Measurements from ENCODE around the gene LRRC1. TPM values are rescaled to one million over a fixed set of nuclear protein-coding genes. Genes with fewer than 3 reads are reported as not detected.
A peak's percentile ranks its signal among the peaks of the same experiment; 100 is the strongest.

Gene LRRC1
- total RNA-seq = 1 to 10 TPM; 3.2 TPM

DNA sequence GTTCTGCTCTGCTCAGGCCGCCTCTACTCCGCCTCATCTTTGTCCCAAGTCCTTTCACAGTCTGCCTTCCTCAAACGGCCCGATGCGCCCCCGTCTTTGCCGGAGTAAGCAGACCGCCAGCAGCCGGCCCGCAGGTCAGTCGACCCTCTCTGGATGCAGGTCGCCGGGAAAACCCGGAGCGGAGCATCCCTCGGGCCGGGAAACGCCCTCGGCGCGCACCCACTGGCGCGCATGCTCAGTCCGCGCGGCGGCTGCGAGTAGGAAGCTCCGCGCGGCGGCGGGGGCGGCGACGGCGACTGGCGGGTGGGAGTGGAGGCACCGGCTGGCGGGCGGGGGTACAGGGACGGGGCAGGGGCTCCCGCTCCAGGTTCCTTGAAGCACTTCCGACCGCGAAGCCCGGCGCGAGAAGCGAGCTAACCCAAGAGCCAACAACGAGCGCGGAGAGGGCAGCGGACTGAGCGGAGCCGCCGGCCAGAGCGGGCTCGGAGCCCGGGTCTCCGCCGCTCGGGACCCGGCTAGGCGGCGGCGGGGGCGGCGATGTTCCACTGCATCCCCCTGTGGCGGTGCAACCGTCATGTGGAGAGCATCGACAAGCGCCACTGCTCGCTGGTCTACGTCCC, at the start of gene LRRC1:
Gene LRRC1 (plus strand): TSS at position 286 of the 620 bp plus-strand sequence. CDS start 252 bp downstream, at position 538.
- intact Hi-C loops (cut with micrococcal nuclease) = loop anchor here (1.0 to 5.0 kb wide), 7 partner anchors 54 to 303 kb away; no protein-coding TSS in a partner anchor
- H3K4me3 Mint-ChIP-seq = peak within 1 kb of the TSS; percentile 97
- peak; percentile 90 for DNase-seq
- peak within 1 kb of the TSS; percentile 76 for H3K27ac Mint-ChIP-seq
- no peaks in the 10 kb centered on the region for H3K36me3 Mint-ChIP-seq
- H3K4me1 Mint-ChIP-seq (ENCODE audit: low read depth) = peaks cover 24% of the 10 kb centered on the region
- ChIA-PET CTCF (interaction anchor here (0.6 to 2.2 kb wide), 7 partner anchors 60 to 623 kb away, joined by 3 to 12 read pairs (median 4); no protein-coding TSS in a partner anchor), POLR2A (interaction anchor here (1.1 kb wide), 1 partner anchor 456 kb away, joined by 3 read pairs; no protein-coding TSS in a partner anchor)
- no peaks in the 10 kb centered on the region for H3K9me3 Mint-ChIP-seq
- H3K27me3 Mint-ChIP-seq = peaks cover 9% of the 10 kb centered on the region

DNA sequence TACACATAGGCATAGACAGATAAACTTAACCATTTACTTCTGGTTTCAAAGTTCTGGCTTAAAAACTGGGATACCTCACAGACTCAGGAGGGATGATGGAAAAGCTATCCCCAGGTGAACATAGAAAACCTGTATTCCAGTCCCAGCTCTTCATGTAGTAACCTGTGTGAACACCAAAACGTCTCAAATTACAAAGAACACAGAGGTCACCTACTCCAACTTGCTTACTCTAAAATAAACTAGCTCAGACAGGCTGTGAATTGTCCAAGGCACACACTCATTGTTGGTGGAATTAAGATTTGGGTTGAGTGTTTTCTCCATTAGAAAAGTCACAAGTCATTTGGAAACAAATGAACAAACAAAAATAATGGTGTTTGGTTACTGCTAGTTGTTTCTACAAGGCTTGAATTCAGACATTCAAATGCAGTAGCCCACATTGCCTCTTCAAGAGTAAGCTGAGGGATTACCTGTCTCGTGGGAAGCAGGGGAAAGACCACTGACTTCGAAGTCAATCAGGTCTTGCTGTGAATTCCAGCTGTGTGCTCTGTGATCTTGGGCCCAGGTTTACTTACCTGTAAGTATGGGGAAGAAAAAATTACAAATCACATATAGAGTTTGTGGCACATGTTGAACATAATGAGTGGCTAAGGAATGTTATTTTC, 48.2 kb upstream of the LRRC1 start:
- H3K27ac Mint-ChIP-seq = no peak overlapping the region
- H3K27me3 Mint-ChIP-seq = no peaks in the 10 kb centered on the region
- H3K36me3 Mint-ChIP-seq = no peaks in the 10 kb centered on the region
- ChIA-PET POLR2A (no interaction called here), CTCF (no interaction called here)
- DNase-seq = no peak
- no peaks in the 10 kb centered on the region for H3K9me3 Mint-ChIP-seq
- no peak overlapping the region for H3K4me3 Mint-ChIP-seq
- H3K4me1 Mint-ChIP-seq (ENCODE audit: low read depth) = peaks cover 5% of the 10 kb centered on the region
- intact Hi-C loops (cut with micrococcal nuclease) = no loop called here

DNA sequence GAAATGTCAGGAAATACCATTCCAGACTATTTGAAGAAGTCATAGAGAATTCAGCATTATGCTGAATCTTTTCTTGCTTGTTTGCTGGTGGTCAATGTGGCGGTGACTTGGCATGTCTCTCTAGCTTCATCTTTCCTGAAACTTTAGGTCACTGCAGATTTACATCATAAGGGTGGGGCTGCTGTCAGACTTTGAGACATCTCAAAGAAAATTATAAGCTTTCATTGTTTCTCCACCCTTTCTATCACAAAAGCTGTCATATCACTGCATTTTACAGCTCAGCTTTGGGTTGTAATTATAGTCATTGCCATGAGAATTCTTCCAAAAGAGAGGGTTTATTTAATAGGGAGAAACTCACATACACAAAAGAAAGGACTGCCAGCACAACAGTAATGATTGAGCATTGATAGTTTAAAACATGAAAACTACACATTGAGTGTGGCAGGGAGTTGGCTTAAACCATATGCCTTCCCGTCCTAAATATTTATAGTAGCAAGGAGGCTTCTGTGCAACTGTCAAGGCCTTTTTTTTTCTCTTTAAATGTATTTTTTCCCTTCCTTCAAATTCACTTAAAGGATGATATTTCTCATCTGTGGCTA, 44.7 kb upstream of the LRRC1 start:
- Mint-ChIP-seq H3K4me3 (no peak overlapping the region), H3K27ac (no peak overlapping the region), H3K9me3 (no peaks in the 10 kb centered on the region), H3K36me3 (no peaks in the 10 kb centered on the region), H3K27me3 (no peaks in the 10 kb centered on the region), H3K4me1 (ENCODE audit: low read depth) (no peaks in the 10 kb centered on the region)
- CTCF ChIA-PET = interaction anchor here (0.8 kb wide), 1 partner anchor 10 kb away, joined by 5 read pairs; no protein-coding TSS in a partner anchor
- POLR2A ChIA-PET = no interaction called here
- no peak for DNase-seq
- intact Hi-C loops (cut with micrococcal nuclease) = no loop called here

DNA sequence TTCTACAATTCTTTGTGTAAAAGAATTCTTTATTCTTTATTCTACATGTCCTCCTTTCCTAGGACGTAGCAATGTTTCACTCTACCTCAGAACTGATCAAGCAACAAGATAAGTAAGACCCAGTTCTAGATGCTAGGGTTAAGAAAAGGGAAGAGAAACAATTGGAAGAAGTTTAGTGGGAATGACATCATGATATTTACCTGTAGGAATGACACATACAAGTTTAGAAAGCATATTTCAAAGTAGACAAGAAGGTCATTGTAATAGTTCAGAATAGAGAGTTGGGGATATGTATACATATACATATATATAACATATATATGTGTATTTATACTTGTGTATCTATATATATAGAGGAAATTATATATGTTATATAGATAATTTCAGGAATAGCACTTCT, 43.4 kb upstream of the LRRC1 start:
- Mint-ChIP-seq H3K4me1 (ENCODE audit: low read depth) (no peaks in the 10 kb centered on the region), H3K27me3 (no peaks in the 10 kb centered on the region), H3K27ac (no peak overlapping the region), H3K36me3 (no peaks in the 10 kb centered on the region), H3K9me3 (no peaks in the 10 kb centered on the region), H3K4me3 (no peak overlapping the region)
- ChIA-PET POLR2A (no interaction called here), CTCF (interaction anchor here (1.6 kb wide), 1 partner anchor 23 kb away, joined by 6 read pairs; no protein-coding TSS in a partner anchor)
- intact Hi-C loops (cut with micrococcal nuclease) = no loop called here
- no peak for DNase-seq

DNA sequence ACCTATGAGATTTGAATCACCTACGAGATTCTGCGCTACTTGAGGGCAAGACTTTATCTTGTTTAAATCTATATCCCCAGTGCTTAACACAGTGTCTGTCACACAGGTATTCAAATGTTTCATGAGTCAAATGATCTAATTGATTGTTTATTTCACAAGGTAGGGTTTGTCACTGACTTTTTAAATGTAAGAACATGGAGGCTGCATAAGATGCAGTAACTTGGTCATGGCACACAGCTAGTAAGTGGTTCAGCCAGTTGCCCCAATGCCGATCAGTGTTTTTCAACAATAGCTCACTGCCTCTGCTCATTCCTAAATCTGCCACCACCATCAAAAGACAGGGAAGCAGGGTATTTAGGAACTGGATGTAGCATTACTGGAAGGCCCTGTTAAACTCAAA, 42.4 kb upstream of the LRRC1 start:
- H3K9me3 Mint-ChIP-seq = no peaks in the 10 kb centered on the region
- CTCF ChIA-PET = interaction anchor here (0.6 to 1.6 kb wide), 2 partner anchors 9 to 24 kb away, joined by 3 to 6 read pairs; no protein-coding TSS in a partner anchor
- no peak overlapping the region for H3K27ac Mint-ChIP-seq
- H3K27me3 Mint-ChIP-seq = no peaks in the 10 kb centered on the region
- H3K36me3 Mint-ChIP-seq = no peaks in the 10 kb centered on the region
- no peak for DNase-seq
- H3K4me3 Mint-ChIP-seq = no peak overlapping the region
- POLR2A ChIA-PET = interaction anchor here (0.6 kb wide), 1 partner anchor 257 kb away, joined by 3 read pairs; no protein-coding TSS in a partner anchor
- intact Hi-C loops (cut with micrococcal nuclease) = no loop called here
- H3K4me1 Mint-ChIP-seq (ENCODE audit: low read depth) = no peaks in the 10 kb centered on the region

DNA sequence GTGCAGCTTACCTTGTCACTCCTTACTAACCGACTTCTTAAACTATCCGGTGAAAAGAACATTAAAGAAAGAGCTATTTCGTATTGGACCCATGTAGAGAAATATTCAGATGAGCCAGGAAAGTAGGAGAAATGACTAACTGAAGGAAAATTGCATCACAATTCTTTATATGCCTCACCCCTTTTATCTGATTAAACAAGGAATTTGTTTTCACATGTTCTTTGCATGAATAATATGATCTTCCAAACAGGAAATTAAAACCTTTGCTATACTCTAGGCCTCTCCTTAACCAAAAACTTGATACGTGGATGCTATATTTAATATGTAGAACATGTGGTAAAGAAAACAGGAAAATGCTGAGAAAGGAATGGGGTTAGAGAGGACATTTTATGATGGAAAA, 41.9 kb upstream of the LRRC1 start:
- H3K4me1 Mint-ChIP-seq (ENCODE audit: low read depth) = no peaks in the 10 kb centered on the region
- H3K9me3 Mint-ChIP-seq = no peaks in the 10 kb centered on the region
- no peak for DNase-seq
- no peak overlapping the region for H3K27ac Mint-ChIP-seq
- H3K4me3 Mint-ChIP-seq = no peak overlapping the region
- intact Hi-C loops (cut with micrococcal nuclease) = no loop called here
- ChIA-PET CTCF (interaction anchor here (1.6 kb wide), 1 partner anchor 25 kb away, joined by 6 read pairs; no protein-coding TSS in a partner anchor), POLR2A (interaction anchor here (0.6 kb wide), 1 partner anchor 257 kb away, joined by 3 read pairs; no protein-coding TSS in a partner anchor)
- no peaks in the 10 kb centered on the region for H3K27me3 Mint-ChIP-seq
- H3K36me3 Mint-ChIP-seq = no peaks in the 10 kb centered on the region

DNA sequence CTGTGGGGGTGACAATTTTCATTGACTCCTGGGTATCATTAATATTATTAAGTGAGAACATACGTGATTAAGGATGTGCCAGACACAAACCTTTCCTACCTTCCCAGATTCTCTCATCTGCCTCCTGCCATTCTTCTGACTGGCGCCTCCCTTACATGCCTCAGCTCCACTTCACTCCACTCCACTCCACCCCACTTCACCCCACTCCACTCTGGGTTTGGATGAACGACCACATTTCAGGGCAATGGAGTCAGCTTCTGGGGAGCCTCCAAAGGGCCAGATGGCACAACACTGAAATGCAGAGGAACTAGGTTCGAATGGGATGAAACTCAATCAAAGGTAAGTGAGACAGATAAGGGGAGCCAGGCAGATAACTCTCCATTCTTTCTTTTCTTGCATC, 40.5 kb upstream of the LRRC1 start:
- intact Hi-C loops (cut with micrococcal nuclease) = no loop called here
- Mint-ChIP-seq H3K27ac (no peak overlapping the region), H3K9me3 (no peaks in the 10 kb centered on the region), H3K36me3 (no peaks in the 10 kb centered on the region), H3K4me1 (ENCODE audit: low read depth) (no peaks in the 10 kb centered on the region), H3K4me3 (no peak overlapping the region), H3K27me3 (no peaks in the 10 kb centered on the region)
- ChIA-PET CTCF (no interaction called here), POLR2A (no interaction called here)
- DNase-seq = no peak

DNA sequence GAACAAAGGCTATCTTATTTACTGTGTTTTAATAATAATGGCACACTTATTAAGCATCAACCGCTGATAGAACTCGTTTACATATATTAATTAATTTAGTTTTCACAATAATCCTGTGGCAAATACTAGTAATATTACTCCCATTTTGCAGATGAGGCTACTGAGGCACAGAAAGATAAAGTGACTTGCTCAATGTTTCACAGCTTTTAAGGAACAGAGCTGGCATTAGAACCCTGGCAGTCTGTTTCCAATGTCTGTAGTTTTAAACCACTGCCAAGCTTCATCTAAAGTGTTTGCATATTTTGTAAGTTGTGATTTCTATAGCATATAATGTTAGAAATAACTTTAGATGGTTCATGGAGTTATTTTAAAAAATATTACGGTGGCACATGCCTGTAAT, 38.4 kb upstream of the LRRC1 start:
- peaks cover 1% of the 10 kb centered on the region for H3K27me3 Mint-ChIP-seq
- H3K36me3 Mint-ChIP-seq = no peaks in the 10 kb centered on the region
- ChIA-PET POLR2A (no interaction called here), CTCF (interaction anchor here (0.7 kb wide), 1 partner anchor 31 kb away, joined by 3 read pairs; no protein-coding TSS in a partner anchor)
- intact Hi-C loops (cut with micrococcal nuclease) = no loop called here
- no peak overlapping the region for H3K4me3 Mint-ChIP-seq
- no peak overlapping the region for H3K27ac Mint-ChIP-seq
- H3K4me1 Mint-ChIP-seq (ENCODE audit: low read depth) = no peaks in the 10 kb centered on the region
- H3K9me3 Mint-ChIP-seq = no peaks in the 10 kb centered on the region
- no peak for DNase-seq

DNA sequence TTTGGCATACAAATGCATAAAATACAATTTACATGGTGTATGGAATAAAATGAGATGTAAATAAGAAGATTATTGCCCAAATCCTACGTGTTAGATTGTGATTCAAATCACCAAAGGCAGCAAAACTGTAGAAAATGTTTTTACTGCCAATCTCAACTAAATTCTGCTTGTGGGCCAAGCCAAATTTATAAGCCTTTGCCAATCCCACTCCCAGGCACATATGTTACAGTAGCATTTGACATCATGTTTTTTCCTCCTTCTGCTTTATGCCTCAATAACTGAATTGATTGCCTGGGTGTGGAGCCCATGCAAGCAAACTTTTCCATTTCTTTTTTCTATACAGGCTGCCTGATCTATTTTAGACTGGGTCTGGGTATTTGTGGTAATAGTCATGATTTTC, 36.3 kb upstream of the LRRC1 start:
- no peak for DNase-seq
- Mint-ChIP-seq H3K36me3 (no peaks in the 10 kb centered on the region), H3K27ac (no peak overlapping the region), H3K4me3 (no peak overlapping the region), H3K27me3 (peaks cover 1% of the 10 kb centered on the region), H3K4me1 (ENCODE audit: low read depth) (no peaks in the 10 kb centered on the region), H3K9me3 (no peaks in the 10 kb centered on the region)
- intact Hi-C loops (cut with micrococcal nuclease) = no loop called here
- POLR2A ChIA-PET = no interaction called here
- CTCF ChIA-PET = no interaction called here

DNA sequence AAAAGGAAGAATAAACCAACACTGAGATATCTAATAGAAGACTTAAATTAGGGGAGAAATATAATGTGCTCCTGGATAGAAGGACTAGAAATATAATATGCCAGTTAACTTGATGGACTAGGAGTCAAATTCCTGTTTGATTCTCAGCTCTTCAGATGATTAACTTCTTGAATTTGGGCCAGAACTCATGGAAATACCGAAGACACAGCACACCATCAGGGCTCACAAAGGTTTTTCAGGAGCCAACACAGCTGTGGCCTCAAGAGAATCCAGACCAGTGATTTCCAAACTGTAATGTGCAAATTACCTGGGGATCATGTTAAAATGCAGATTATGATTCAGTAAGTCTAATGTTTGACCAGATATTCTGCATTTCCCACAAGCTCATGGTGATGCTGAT, 33.8 kb upstream of the LRRC1 start:
- Mint-ChIP-seq H3K4me3 (no peak overlapping the region), H3K9me3 (no peaks in the 10 kb centered on the region), H3K4me1 (ENCODE audit: low read depth) (no peaks in the 10 kb centered on the region), H3K36me3 (no peaks in the 10 kb centered on the region), H3K27ac (no peak overlapping the region), H3K27me3 (peaks cover 9% of the 10 kb centered on the region)
- intact Hi-C loops (cut with micrococcal nuclease) = no loop called here
- POLR2A ChIA-PET = no interaction called here
- no peak for DNase-seq
- CTCF ChIA-PET = interaction anchor here (1.2 kb wide), 1 partner anchor 34 kb away, joined by 3 read pairs; no protein-coding TSS in a partner anchor

DNA sequence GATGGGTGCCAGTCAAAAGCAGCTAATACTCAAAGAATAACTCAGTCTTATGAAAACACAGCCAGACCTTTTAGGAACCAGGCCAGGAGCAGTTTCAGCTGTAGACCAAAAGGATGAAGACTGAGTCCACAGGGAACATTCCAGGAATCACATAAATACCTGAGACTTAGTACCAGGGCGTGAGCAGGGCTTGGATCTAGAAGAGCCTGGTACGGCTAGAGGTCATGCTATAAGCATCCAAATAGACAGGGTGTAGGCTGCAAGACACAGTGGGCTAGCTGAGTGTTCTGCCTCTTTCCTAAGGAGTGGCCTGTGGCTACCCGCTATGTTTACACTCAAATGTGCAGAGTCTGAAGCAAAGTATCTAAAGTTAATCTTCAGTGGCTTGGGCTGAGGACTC, 29.5 kb upstream of the LRRC1 start:
- peaks cover 13% of the 10 kb centered on the region for H3K27me3 Mint-ChIP-seq
- H3K4me3 Mint-ChIP-seq = no peak overlapping the region
- no peak for DNase-seq
- H3K9me3 Mint-ChIP-seq = no peaks in the 10 kb centered on the region
- POLR2A ChIA-PET = no interaction called here
- CTCF ChIA-PET = no interaction called here
- no peak overlapping the region for H3K27ac Mint-ChIP-seq
- H3K4me1 Mint-ChIP-seq (ENCODE audit: low read depth) = no peaks in the 10 kb centered on the region
- intact Hi-C loops (cut with micrococcal nuclease) = no loop called here
- H3K36me3 Mint-ChIP-seq = no peaks in the 10 kb centered on the region

DNA sequence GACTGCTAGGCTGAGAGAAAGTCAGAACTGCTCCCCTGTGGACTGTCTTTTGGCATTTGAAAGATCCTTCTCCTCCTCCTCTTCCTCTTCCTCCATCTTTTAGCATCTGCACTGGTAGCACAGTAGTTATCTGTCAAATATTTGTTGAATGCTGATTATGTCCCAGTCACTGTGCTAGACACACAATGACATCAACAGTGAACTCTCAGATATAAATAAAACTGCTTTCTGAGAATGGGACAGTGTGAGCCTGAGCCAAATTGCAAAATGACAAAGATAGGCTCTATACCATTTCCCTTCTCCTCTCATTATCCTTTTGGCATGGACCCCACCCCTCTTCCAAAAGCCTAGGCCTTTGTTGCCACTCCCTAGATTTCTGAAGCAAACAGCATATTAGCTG, 27.9 kb upstream of the LRRC1 start:
- Mint-ChIP-seq H3K4me1 (ENCODE audit: low read depth) (no peaks in the 10 kb centered on the region), H3K9me3 (no peaks in the 10 kb centered on the region), H3K4me3 (no peak overlapping the region), H3K27ac (no peak overlapping the region), H3K27me3 (peaks cover 13% of the 10 kb centered on the region), H3K36me3 (no peaks in the 10 kb centered on the region)
- ChIA-PET CTCF (no interaction called here), POLR2A (no interaction called here)
- no peak for DNase-seq
- intact Hi-C loops (cut with micrococcal nuclease) = no loop called here
